Gastroesophageal sphincter (tissue), 3 donors: ENCODE measurements around the gene PNPLA7.

Source experiments
- CTCF ChIP-seq, 4 experiments: fragments of 200-600 bp in 2 of 4; fragments of 450-650 bp in 2 of 4; sonication (generic) in 1 of 4; IDR thresholded peaks; one replicate each; pipeline ENCODE4 v1.5.1; 2017 to 2019; ENCODE audit warnings: antibody characterized with exemption in 4 of 4, mild to moderate bottlenecking in 2 of 4, moderate library complexity in 2 of 4
- POLR2A ChIP-seq, 2 donors: fragments of 450-650 bp; IDR thresholded peaks; one replicate each; pipeline ENCODE4 v1.6.1; 2017; ENCODE audit warnings: antibody characterized with exemption in 2 of 2, mild to moderate bottlenecking in 2 of 2, moderate library complexity in 1 of 2
- POLR2AphosphoS5 ChIP-seq: sonication (generic); formaldehyde crosslinking; IDR thresholded peaks from one replicate; pipeline ENCODE4 v1.6.1; 2017; ENCODE audit warnings: antibody characterized with exemption

- TF ChIP-seq CTCF (IDR thresholded peaks at IDR 0.05) (no peak), POLR2AphosphoS5 (no peak), POLR2A (IDR thresholded peaks at IDR 0.05) (no peak)
Measured at GRCh38 chr9:137427454-137428310, 122.5 kb downstream of the PNPLA7 start.
